WERI-Rb-1 (cell line): Measurements from ENCODE around the gene TIE1.

Experiments used
- DNase-seq: peaks from one replicate; pipeline ENCODE4 v3.0.0-alpha.2; 2020
- H3K27ac ChIP-seq: fragments of 250-450 bp; sonication (Bioruptor Pico); 2 replicates; pipeline ENCODE4 v1.5.1; 2020; ENCODE audit warnings: mild to moderate bottlenecking, moderate library complexity
- H3K27me3 ChIP-seq: fragments of 250-450 bp; sonication (Bioruptor Pico); 2 replicates; pipeline ENCODE4 v1.5.1; 2021; ENCODE audit warnings: mild to moderate bottlenecking, low read depth, moderate library complexity; ENCODE audit not compliant: insufficient read depth, severe bottlenecking
- H3K36me3 ChIP-seq: fragments of 250-450 bp; sonication (Bioruptor Pico); 2 replicates; pipeline ENCODE4 v1.5.1; 2020; ENCODE audit warnings: mild to moderate bottlenecking, moderate library complexity
- H3K4me3 ChIP-seq: 2 replicates; pipeline ENCODE4 v1.5.1; 2011; ENCODE audit warnings: low read depth, mild to moderate bottlenecking, control low read depth, low read length
- H3K9me3 ChIP-seq: fragments of 250-450 bp; sonication (Bioruptor Pico); 2 replicates; pipeline ENCODE4 v1.5.1; 2021; ENCODE audit warnings: mild to moderate bottlenecking, moderate library complexity; ENCODE audit not compliant: severe bottlenecking
- TF ChIP-seq, protein P1 (sequence below): IDR thresholded peaks from 2 replicates; pipeline ENCODE4 v1.5.1; 2011; ENCODE audit warnings: low read depth, mild to moderate bottlenecking, control low read depth, inconsistent platforms, low read length

The TIE1 gene

DNA sequence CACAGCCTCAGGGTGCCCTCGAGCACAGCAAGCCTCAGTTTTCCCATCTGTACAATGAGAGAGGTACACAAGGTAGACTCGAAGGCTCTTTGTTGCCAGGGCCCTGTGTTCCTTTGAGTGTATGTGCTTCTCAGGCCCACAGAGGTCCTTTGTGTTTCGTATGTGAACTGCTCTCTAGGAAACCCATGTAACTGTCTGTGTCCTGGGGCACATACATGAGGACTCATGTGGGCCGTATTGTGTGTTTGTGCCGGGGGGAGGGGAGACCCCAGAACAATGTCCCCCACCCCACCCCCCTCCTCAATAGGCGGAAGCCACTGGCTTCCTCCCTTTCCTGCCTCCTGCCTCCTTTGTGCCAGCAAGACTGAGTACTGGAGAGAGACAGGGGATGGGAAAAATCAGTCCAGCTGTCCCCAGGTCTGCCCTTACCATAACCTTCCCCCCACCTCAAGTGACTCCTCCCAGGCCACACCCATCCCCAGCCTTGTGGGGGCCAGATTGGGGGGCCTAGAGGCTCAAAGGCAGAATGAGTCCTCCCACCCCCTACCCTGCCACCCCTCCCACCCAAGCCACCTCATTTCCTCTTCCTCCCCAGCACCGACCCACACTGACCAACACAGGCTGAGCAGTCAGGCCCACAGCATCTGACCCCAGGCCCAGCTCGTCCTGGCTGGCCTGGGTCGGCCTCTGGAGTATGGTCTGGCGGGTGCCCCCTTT, at the start of gene TIE1:
TIE1 (plus strand) TSS at position 605 of the 717 bp plus-strand sequence; CDS start at position 695, 90 bp downstream.
- Histone ChIP-seq H3K9me3 (no peaks in the 10 kb centered on the region), H3K27ac (no peak within 1 kb of the TSS), H3K36me3 (no peaks in the 10 kb centered on the region), H3K27me3 (no peaks in the 10 kb centered on the region), H3K4me3 (no peak within 1 kb of the TSS)
- no peak for DNase-seq
- TF ChIP-seq, protein P1, sequence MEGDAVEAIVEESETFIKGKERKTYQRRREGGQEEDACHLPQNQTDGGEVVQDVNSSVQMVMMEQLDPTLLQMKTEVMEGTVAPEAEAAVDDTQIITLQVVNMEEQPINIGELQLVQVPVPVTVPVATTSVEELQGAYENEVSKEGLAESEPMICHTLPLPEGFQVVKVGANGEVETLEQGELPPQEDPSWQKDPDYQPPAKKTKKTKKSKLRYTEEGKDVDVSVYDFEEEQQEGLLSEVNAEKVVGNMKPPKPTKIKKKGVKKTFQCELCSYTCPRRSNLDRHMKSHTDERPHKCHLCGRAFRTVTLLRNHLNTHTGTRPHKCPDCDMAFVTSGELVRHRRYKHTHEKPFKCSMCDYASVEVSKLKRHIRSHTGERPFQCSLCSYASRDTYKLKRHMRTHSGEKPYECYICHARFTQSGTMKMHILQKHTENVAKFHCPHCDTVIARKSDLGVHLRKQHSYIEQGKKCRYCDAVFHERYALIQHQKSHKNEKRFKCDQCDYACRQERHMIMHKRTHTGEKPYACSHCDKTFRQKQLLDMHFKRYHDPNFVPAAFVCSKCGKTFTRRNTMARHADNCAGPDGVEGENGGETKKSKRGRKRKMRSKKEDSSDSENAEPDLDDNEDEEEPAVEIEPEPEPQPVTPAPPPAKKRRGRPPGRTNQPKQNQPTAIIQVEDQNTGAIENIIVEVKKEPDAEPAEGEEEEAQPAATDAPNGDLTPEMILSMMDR, result no peak

DNA sequence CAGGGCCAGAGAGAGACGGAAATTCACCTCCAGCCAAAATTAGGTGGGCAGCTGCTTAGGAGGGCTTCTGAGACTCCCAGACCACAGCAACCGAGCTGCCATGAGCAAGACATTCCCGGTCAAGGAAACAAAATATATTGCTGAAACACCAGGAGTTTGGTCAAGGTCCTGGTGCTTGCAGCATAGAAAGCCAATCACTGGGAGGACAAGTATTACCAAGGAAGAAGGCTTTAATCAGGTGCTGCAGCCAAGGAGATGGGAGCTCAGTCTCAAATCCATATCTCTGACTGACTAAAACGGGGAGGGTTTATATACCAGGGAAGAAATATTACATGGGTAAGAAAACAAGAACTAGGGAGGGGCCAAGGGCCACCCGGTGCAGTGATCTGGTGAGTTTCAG, 49.8 kb upstream of the TIE1 start:
- H3K9me3 ChIP-seq, result peaks cover 6% of the 10 kb centered on the region
- H3K27ac ChIP-seq, result no peak overlapping the region
- TF ChIP-seq, protein P1, result no peak
- no peak for DNase-seq
- H3K4me3 ChIP-seq, result no peak overlapping the region
- H3K36me3 ChIP-seq, result no peaks in the 10 kb centered on the region
- H3K27me3 ChIP-seq, result no peaks in the 10 kb centered on the region

DNA sequence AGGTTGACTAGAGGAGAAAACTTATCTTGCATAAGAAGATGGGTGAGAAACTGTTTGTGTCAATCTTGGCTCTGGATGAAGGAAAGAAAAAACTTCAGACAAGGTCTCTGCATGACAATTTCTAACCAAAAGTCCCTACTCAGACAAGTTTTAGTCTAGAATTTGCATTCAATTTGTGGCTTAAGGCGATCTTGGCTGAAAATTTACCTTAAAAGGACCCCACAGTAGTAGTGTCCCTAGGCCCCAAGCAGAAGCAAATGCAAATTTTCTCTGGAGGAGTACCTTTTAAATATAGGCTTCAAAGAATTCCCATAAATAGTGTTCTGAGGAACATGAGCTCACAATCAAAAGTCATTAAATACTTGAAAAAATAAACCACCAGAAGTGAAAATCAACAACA, 48.6 kb upstream of the TIE1 start:
- TF ChIP-seq, protein P1, result no peak
- Histone ChIP-seq H3K27me3 (no peaks in the 10 kb centered on the region), H3K9me3 (peaks cover 1% of the 10 kb centered on the region), H3K4me3 (no peak overlapping the region), H3K36me3 (no peaks in the 10 kb centered on the region), H3K27ac (no peak overlapping the region)
- DNase-seq, result no peak

DNA sequence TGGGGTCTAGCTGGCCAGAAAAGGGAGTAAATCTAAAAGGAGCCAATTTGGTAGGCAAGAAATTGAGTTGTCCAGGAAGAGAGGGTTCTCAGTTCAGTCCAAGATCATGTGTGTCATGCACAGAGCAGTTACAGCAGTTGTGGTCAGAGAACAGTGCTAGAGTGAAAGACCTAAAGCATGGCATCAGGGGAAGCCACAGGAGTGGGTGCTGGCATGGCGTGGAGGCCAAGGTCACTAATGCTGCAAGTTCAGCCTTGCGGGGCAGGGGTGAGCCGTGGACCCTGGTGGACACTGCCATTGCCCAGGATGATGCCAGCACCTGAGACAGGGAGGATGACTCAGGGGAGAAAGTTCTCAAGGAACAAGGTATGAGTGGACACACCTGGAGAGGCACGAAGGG, 47.6 kb upstream of the TIE1 start:
- TF ChIP-seq, protein P1, result no peak

DNA sequence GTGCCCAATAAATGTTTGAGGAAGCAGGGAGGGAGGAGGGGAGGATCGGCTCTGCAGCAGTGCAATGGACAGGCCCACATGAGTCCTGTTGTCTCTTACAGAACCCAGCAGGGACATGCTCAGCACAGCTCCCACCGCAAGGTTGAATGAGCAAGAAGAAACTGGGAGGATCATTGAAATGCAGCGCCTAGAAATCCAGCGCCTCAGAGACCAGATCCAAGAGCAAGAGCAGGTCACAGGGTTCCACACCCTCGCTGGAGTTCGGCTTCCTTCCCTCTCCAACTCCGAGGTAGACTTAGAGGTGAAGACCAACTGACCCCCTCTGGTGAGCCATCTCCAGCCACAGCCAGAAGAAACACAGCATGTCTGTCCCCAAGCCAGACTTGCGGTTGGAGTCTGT, 46.9 kb upstream of the TIE1 start:
- no peak overlapping the region for H3K27ac ChIP-seq
- TF ChIP-seq, protein P1, result no peak
- H3K9me3 ChIP-seq, result no peaks in the 10 kb centered on the region

More for the DNA sequence above, 47.6 kb upstream of the TIE1 start:
- no peaks in the 10 kb centered on the region for H3K36me3 ChIP-seq
- no peaks in the 10 kb centered on the region for H3K27me3 ChIP-seq
- no peak overlapping the region for H3K27ac ChIP-seq
- H3K4me3 ChIP-seq, result no peak overlapping the region
- no peak for DNase-seq
- H3K9me3 ChIP-seq, result no peaks in the 10 kb centered on the region

More for the DNA sequence above, 46.9 kb upstream of the TIE1 start:
- H3K4me3 ChIP-seq, result no peak overlapping the region
- no peaks in the 10 kb centered on the region for H3K36me3 ChIP-seq
- H3K27me3 ChIP-seq, result no peaks in the 10 kb centered on the region
- no peak for DNase-seq
